Activated naive CD8-positive, alpha-beta T cell treated with anti-CD3 and anti-CD28 coated beads, Interleukin-2, amount 50 U/mL, for 24 hours (primary cell): ENCODE data around the gene GRXCR2.
"Not testable (repeated sequence)": the region's sequence is repeated elsewhere in the genome, so short reads cannot be mapped to it uniquely, and the experiment has no call there.

Experiments
- ATAC-seq: fragments of 150-1000 bp; cut with Tn5 transposase; one replicate; pipeline ENCODE4 v1.10.0; 2021
- DNase-seq: peaks from one replicate; pipeline ENCODE4 v3.0.0; 2021
- H3K27ac Mint-ChIP-seq: one replicate; pipeline ENCODE4 v1.8.0; 2021; ENCODE audit warnings: mild to moderate bottlenecking, mixed read lengths
- H3K27me3 Mint-ChIP-seq: one replicate; pipeline ENCODE4 v1.8.0; 2021; ENCODE audit warnings: mixed read lengths
- H3K36me3 Mint-ChIP-seq: one replicate; pipeline ENCODE4 v1.8.0; 2021; ENCODE audit warnings: low read depth, mixed read lengths
- H3K4me1 Mint-ChIP-seq: one replicate; pipeline ENCODE4 v1.8.0; 2021; ENCODE audit warnings: mixed read lengths
- H3K4me3 Mint-ChIP-seq: one replicate; pipeline ENCODE4 v1.8.0; 2021; ENCODE audit warnings: mild to moderate bottlenecking, moderate library complexity, mixed read lengths
- H3K9me3 Mint-ChIP-seq: one replicate; pipeline ENCODE4 v1.8.0; 2021; ENCODE audit warnings: mixed read lengths

The GRXCR2 gene

DNA sequence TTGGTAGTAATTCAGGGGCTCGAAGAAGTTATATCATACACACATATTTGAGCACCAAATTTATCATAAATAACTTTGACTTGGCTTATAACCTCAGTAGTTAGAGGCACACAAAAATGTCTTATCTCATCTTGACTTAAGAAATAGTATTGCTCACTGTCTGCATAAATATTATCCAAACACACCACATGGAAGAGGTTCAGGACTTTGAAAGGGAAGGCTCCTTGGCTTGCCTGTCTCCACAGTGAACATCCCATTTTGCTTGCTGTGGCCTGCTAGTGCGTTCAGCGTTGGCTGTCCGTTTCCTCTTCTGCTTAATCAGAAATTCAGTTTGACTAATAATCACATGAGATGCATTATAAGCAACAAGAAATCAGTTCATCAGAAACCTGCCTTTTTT lies 13.9 kb downstream of the GRXCR2 start:
- H3K4me3 Mint-ChIP-seq, result no peak overlapping the region
- no peak overlapping the region for H3K27ac Mint-ChIP-seq
- ATAC-seq (no peak), DNase-seq (no peak)
- H3K27me3 Mint-ChIP-seq, result peaks cover 4% of the 10 kb centered on the region
- no peaks in the 10 kb centered on the region for H3K36me3 Mint-ChIP-seq
- no peaks in the 10 kb centered on the region for H3K4me1 Mint-ChIP-seq
- no peaks in the 10 kb centered on the region for H3K9me3 Mint-ChIP-seq

GRCh38 chr5:145856285-145856818 lies 16.5 kb downstream of the GRXCR2 start:
- ATAC-seq (peak; percentile 80), DNase-seq (no peak)
- peaks cover 5% of the 10 kb centered on the region for H3K27me3 Mint-ChIP-seq
- no peak overlapping the region for H3K27ac Mint-ChIP-seq
- H3K4me1 Mint-ChIP-seq, result no peaks in the 10 kb centered on the region
- no peaks in the 10 kb centered on the region for H3K9me3 Mint-ChIP-seq
- no peaks in the 10 kb centered on the region for H3K36me3 Mint-ChIP-seq
- H3K4me3 Mint-ChIP-seq, result no peak overlapping the region

GRCh38 chr5:145855763-145856267 lies 17.0 kb downstream of the GRXCR2 start:
- Mint-ChIP-seq H3K9me3 (no peaks in the 10 kb centered on the region), H3K4me1 (no peaks in the 10 kb centered on the region)
- DNase-seq, result no peak

GRCh38 chr5:145854651-145855258 lies 18.1 kb downstream of the GRXCR2 start:
- Mint-ChIP-seq H3K4me3 (no peak overlapping the region), H3K9me3 (no peaks in the 10 kb centered on the region), H3K4me1 (no peaks in the 10 kb centered on the region), H3K27me3 (peaks cover 6% of the 10 kb centered on the region), H3K36me3 (no peaks in the 10 kb centered on the region), H3K27ac (no peak overlapping the region)
- DNase-seq (no peak), ATAC-seq (no peak)

More at GRCh38 chr5:145855763-145856267, 17.0 kb downstream of the GRXCR2 start:
- peaks cover 6% of the 10 kb centered on the region for H3K27me3 Mint-ChIP-seq
- no peak for ATAC-seq
- H3K4me3 Mint-ChIP-seq, result no peak overlapping the region
- H3K36me3 Mint-ChIP-seq, result no peaks in the 10 kb centered on the region
- no peak overlapping the region for H3K27ac Mint-ChIP-seq

- Mint-ChIP-seq H3K36me3 (no peaks in the 10 kb centered on the region), H3K27ac (no peak overlapping the region), H3K4me3 (no peak overlapping the region), H3K27me3 (peaks cover 6% of the 10 kb centered on the region), H3K4me1 (no peaks in the 10 kb centered on the region), H3K9me3 (no peaks in the 10 kb centered on the region)
- DNase-seq (no peak), ATAC-seq (no peak)
Observed at GRCh38 chr5:145853781-145854376, 18.9 kb downstream of the GRXCR2 start.

DNA sequence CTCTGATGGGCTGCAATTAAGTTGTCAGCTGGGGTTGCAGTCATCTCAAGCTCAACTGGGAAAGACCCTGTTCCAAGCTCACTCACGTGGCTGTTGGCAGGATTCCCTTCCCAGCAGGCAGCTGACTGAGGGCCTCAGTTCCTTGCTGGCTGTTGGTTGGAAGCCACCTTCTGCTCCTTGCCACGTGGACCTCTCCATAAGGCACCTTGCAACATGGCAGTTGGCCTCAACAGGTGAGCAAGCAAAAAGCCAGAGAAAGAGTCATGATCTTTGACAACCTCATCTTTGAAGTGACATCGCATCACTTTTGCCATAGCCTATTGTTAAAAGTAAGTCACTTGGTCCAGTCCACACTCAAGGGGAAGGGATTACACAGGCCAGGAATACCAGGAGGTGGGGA lies 19.8 kb downstream of the GRXCR2 start:
- no peak overlapping the region for H3K4me3 Mint-ChIP-seq
- no peaks in the 10 kb centered on the region for H3K36me3 Mint-ChIP-seq
- no peaks in the 10 kb centered on the region for H3K9me3 Mint-ChIP-seq
- ATAC-seq (no peak), DNase-seq (no peak)
- H3K27ac Mint-ChIP-seq, result no peak overlapping the region
- H3K4me1 Mint-ChIP-seq, result no peaks in the 10 kb centered on the region
- peaks cover 6% of the 10 kb centered on the region for H3K27me3 Mint-ChIP-seq

- no peak overlapping the region for H3K27ac Mint-ChIP-seq
- ATAC-seq, result no peak
- H3K27me3 Mint-ChIP-seq, result peaks cover 2% of the 10 kb centered on the region
- no peaks in the 10 kb centered on the region for H3K4me1 Mint-ChIP-seq
- no peak overlapping the region for H3K4me3 Mint-ChIP-seq
- no peaks in the 10 kb centered on the region for H3K9me3 Mint-ChIP-seq
- no peak for DNase-seq
- no peaks in the 10 kb centered on the region for H3K36me3 Mint-ChIP-seq
Observed at GRCh38 chr5:145848854-145849253, 24.0 kb downstream of the GRXCR2 start.

DNA sequence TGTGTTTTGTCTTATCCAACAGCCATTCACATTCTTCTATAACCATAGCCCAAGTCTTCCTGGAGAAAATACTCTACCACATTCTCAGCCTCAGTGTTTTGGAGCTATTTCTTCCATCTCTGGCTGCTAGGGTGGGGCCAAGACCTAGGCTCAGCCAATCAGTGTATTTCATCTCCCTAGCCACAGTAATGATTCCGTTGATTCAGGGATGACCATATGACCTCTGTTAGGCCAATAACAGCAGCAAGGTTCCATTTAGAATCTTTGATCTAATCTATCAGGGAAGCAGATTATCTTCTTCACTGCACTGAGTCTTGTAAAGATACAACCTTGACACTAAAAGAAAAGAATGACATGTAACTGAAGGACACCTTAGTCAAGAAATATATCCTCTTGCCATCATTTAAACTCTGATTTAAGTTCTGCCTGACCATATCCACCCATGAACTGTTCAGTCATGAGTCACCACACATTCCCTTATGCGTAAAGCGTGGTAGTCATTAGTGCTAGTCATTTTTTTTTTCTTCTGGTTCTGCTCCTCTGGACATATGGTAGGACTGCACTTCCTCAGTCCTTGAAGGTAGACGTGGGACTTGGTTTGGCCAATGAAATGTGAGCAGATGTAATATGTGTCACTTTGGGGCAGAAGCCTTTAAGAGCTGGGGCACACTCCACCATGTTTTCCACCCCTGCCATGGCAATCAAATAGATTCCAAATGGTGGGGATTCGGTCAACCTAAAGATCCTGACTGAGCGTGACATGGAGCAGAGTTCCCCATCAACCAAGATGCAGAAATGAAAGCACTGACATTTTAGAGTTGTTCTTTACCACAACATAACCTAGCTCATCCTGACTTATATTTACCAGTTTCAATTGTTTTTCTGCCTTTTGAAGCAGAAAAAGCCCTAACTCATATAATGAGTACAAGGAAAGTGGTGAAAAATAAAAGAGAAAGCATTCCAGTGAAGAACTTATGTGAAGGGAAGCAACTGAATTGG lies 25.0 kb downstream of the GRXCR2 start:
- Mint-ChIP-seq H3K4me1 (no peaks in the 10 kb centered on the region), H3K9me3 (no peaks in the 10 kb centered on the region), H3K4me3 (no peak overlapping the region), H3K27ac (no peak overlapping the region), H3K27me3 (peaks cover 2% of the 10 kb centered on the region), H3K36me3 (no peaks in the 10 kb centered on the region)
- ATAC-seq, result no peak
- DNase-seq, result no peak

GRCh38 chr5:145846081-145846480 lies 26.7 kb downstream of the GRXCR2 start:
- ATAC-seq (no peak), DNase-seq (no peak)
- Mint-ChIP-seq H3K27ac (no peak overlapping the region), H3K4me3 (no peak overlapping the region), H3K27me3 (no peaks in the 10 kb centered on the region), H3K9me3 (no peaks in the 10 kb centered on the region), H3K36me3 (no peaks in the 10 kb centered on the region), H3K4me1 (no peaks in the 10 kb centered on the region)

DNA sequence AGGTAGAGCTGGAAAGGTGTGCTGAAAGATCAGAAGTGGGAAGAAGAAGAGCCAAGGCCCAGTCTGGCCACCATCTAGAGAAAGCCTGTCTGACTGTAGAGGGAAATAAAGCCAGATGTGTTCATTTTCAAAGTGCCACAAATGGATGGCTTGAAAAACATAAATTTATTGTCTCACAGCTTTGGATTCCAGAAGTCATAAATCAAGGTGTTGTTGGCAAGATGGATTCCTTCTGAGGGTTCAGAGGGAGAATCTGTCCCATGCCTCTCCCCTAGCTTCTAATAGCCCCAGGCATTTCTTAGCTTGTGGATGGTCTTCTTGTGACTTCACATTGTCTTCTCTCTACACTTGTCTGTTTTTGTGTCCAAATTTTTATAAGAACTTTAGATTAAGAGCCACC lies 31.5 kb downstream of the GRXCR2 start:
- ATAC-seq (no peak), DNase-seq (no peak)
- Mint-ChIP-seq H3K27ac (no peak overlapping the region), H3K9me3 (no peaks in the 10 kb centered on the region), H3K4me3 (no peak overlapping the region), H3K4me1 (peaks cover 2% of the 10 kb centered on the region), H3K36me3 (no peaks in the 10 kb centered on the region), H3K27me3 (peaks cover 9% of the 10 kb centered on the region)

- H3K27me3 Mint-ChIP-seq, result peaks cover 10% of the 10 kb centered on the region
- ATAC-seq (no peak), DNase-seq (no peak)
- no peaks in the 10 kb centered on the region for H3K9me3 Mint-ChIP-seq
- no peaks in the 10 kb centered on the region for H3K36me3 Mint-ChIP-seq
- H3K4me3 Mint-ChIP-seq, result no peak overlapping the region
- H3K4me1 Mint-ChIP-seq, result peaks cover 2% of the 10 kb centered on the region
- no peak overlapping the region for H3K27ac Mint-ChIP-seq
Observed at GRCh38 chr5:145840458-145841132, 32.2 kb downstream of the GRXCR2 start.

DNA sequence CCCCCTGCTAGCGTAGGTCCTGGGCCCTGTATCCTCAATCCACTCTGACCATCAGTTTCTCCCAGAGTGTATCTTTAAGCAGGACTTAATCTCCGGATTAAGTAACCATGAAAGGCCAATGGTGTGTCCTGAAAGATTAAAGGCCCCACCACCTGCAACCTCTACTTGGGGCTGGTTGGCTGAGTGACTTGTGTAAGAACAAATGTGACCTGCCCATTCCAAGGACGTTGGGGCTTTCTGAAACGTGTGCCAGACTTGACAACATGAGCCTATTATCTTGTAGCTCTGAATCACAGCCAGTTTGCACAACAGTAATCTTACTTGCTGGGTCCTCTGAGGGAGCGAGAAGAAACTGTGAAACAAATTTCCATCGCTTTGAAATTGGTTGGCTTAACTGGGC lies 34.5 kb downstream of the GRXCR2 start:
- H3K36me3 Mint-ChIP-seq, result no peaks in the 10 kb centered on the region
- H3K27ac Mint-ChIP-seq, result no peak overlapping the region
- no peak for DNase-seq
- no peak overlapping the region for H3K4me3 Mint-ChIP-seq
- no peaks in the 10 kb centered on the region for H3K9me3 Mint-ChIP-seq
- peaks cover 14% of the 10 kb centered on the region for H3K27me3 Mint-ChIP-seq
- ATAC-seq, result no peak
- H3K4me1 Mint-ChIP-seq, result peaks cover 2% of the 10 kb centered on the region

- H3K4me3 Mint-ChIP-seq, ATAC-seq, H3K36me3 Mint-ChIP-seq, DNase-seq, H3K27ac Mint-ChIP-seq, H3K9me3 Mint-ChIP-seq, H3K4me1 Mint-ChIP-seq: not testable (repeated sequence)
- H3K27me3 Mint-ChIP-seq, result peaks cover 14% of the 10 kb centered on the region
Observed at GRCh38 chr5:145836241-145836640, 36.6 kb downstream of the GRXCR2 start.

DNA sequence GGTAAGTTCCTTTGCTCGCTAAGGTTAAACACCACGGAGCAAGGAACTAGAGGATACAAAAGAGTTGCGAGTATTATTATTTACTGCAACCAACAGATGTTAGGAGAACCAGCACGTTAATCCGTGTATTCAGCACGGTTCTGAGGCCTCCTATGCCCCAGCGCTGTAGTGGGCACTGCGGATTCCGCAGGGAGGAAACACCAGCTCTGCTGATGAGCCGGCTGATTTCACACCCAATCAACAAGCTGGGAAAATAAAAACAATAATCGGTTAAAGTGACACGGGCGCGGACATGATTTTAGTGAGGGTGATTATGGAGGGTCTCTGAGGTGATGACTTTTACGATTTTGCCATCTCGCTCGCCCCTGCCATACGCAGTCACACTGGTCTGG lies 37.0 kb downstream of the GRXCR2 start:
- Mint-ChIP-seq H3K4me1 (peaks cover 2% of the 10 kb centered on the region), H3K36me3 (no peaks in the 10 kb centered on the region), H3K9me3 (no peaks in the 10 kb centered on the region), H3K4me3 (peak overlapping the region; percentile 54), H3K27ac (no peak overlapping the region), H3K27me3 (peaks cover 14% of the 10 kb centered on the region)
- ATAC-seq (no peak), DNase-seq (no peak)
